ENCODE data around the gene ADGRB3. TPM values are rescaled to one million over a fixed set of nuclear protein-coding genes. Genes with fewer than 3 reads are reported as not detected.
"Not testable (repeated sequence)": the region's sequence is repeated elsewhere in the genome, so short reads cannot be mapped to it uniquely, and the experiment has no call there.

Gene ADGRB3
- polyA plus RNA-seq, 3 donors, result 0.04 to 0.23 (median 0.05) TPM

DNA sequence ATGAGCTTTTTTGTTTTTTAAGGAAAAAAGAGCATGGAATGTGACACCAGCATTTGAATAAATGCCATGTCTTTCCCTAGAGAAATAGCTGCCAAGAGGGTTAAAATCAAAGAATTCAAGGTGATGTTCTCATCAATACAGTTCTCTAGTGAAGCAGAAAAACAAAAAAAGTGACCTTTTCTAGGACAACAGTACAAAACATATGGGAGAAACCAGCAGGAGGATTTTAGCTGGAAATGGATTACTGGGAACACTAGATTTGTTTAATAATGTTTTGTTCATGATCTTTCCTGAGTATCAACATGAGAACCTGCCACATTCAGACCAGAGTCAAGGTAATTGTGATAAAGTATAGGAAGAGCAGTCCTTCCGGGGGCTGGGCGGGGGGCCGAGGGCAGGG, 789.5 kb downstream of the ADGRB3 start:
- H3K4me3 Mint-ChIP-seq, result no peak overlapping the region
- Histone ChIP-seq H2AFZ (ENCODE audit: insufficient read depth, low read depth, low read length, poor library complexity, severe bottlenecking) (no peak overlapping the region), H3K36me3 (replicated peaks in 1 of 2; ENCODE audit: control insufficient read depth in 1 of 2, insufficient read depth in 2 of 2, low read length in 2 of 2) (no peaks in the 10 kb centered on the region), H3K79me2 (ENCODE audit: insufficient read depth, low read length) (no peaks in the 10 kb centered on the region), H4K20me1 (ENCODE audit: insufficient read depth, low read length) (no peaks in the 10 kb centered on the region), H3K27ac (ENCODE audit: low read depth in 1 of 2, low read length in 2 of 2) (no peak overlapping the region), H3K9me3 (replicated peaks in 1 of 2; ENCODE audit: control insufficient read depth in 1 of 2, insufficient read depth in 1 of 2, low read length in 2 of 2) (no peaks in the 10 kb centered on the region), H3K4me2 (replicated peaks; ENCODE audit: extremely low read depth, low read length, poor library complexity, severe bottlenecking) (no peak overlapping the region), H3K4me1 (ENCODE audit: control insufficient read depth in 1 of 2, insufficient read depth in 2 of 2, low read length in 2 of 2) (no peaks in the 10 kb centered on the region), H3K4me3 (replicated peaks in 1 of 3; ENCODE audit: low read depth in 2 of 3, low read length in 3 of 3) (no peak overlapping the region), H3K27me3 (ENCODE audit: control insufficient read depth in 2 of 2, insufficient read depth in 2 of 2, low read length in 2 of 2) (no peaks in the 10 kb centered on the region), H3K9ac (ENCODE audit: insufficient read depth, low read length, poor library complexity, severe bottlenecking) (no peak overlapping the region)
- no peak for TF ChIP-seq CTCF (IDR thresholded peaks at IDR 0.05)
- no peak overlapping the region for H3K27ac Mint-ChIP-seq
- intact Hi-C loops (cut with micrococcal nuclease), result no loop called here
- no peak for DNase-seq
- WGBS (ENCODE audit: insufficient coverage), result 50% methylated on average over 1 of the region's 3 CpGs
- peaks cover 0 to 2% (median 0%) of the 10 kb centered on the region in 3 donors for H3K27me3 Mint-ChIP-seq (ENCODE audit: low read depth in 3 of 3)
- H3K9me3 Mint-ChIP-seq, result peaks cover 0 to 4% (median 3%) of the 10 kb centered on the region in 7 donors
- H3K4me1 Mint-ChIP-seq, result no peaks in the 10 kb centered on the region
- H3K36me3 Mint-ChIP-seq, result no peaks in the 10 kb centered on the region

DNA sequence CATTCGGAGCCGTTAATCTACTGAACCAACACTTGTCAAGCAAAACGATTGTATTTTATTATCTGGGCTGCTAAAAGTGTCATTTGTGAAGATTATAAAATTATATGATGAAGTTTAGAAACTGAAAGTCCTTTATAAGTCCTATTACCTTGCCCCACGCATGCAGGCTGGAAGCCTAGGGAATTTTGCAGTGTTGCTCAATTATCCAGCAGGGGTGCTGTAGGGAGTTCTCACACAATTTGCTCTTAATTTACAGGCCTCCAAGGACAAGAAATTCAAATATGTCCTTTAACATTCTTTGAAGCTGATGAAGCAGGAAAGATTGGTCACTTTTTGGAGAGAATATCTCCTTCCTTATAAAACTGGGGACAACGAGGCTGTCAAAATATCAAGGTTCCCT, 792.8 kb downstream of the ADGRB3 start:
- Histone ChIP-seq H3K27me3 (ENCODE audit: control insufficient read depth in 2 of 2, insufficient read depth in 2 of 2, low read length in 2 of 2) (no peaks in the 10 kb centered on the region), H3K9me3 (replicated peaks in 1 of 2; ENCODE audit: control insufficient read depth in 1 of 2, insufficient read depth in 1 of 2, low read length in 2 of 2) (peaks cover 0 to 8% of the 10 kb centered on the region in 2 donors), H3K4me1 (ENCODE audit: control insufficient read depth in 1 of 2, insufficient read depth in 2 of 2, low read length in 2 of 2) (no peaks in the 10 kb centered on the region), H3K4me3 (replicated peaks in 1 of 3; ENCODE audit: low read depth in 2 of 3, low read length in 3 of 3) (no peak overlapping the region), H3K36me3 (replicated peaks in 1 of 2; ENCODE audit: control insufficient read depth in 1 of 2, insufficient read depth in 2 of 2, low read length in 2 of 2) (no peaks in the 10 kb centered on the region), H3K27ac (ENCODE audit: low read depth in 1 of 2, low read length in 2 of 2) (no peak overlapping the region), H3K9ac (ENCODE audit: insufficient read depth, low read length, poor library complexity, severe bottlenecking) (no peak overlapping the region), H3K4me2 (replicated peaks; ENCODE audit: extremely low read depth, low read length, poor library complexity, severe bottlenecking) (no peak overlapping the region), H4K20me1 (ENCODE audit: insufficient read depth, low read length) (no peaks in the 10 kb centered on the region), H3K79me2 (ENCODE audit: insufficient read depth, low read length) (no peaks in the 10 kb centered on the region), H2AFZ (ENCODE audit: insufficient read depth, low read depth, low read length, poor library complexity, severe bottlenecking) (no peak overlapping the region)
- WGBS (ENCODE audit: insufficient coverage), result 60% methylated on average over 1 of the region's 5 CpGs
- no peaks in the 10 kb centered on the region for H3K27me3 Mint-ChIP-seq (ENCODE audit: low read depth in 3 of 3)
- H3K36me3 Mint-ChIP-seq, result no peaks in the 10 kb centered on the region
- intact Hi-C loops (cut with micrococcal nuclease), result no loop called here
- H3K4me3 Mint-ChIP-seq, result no peak overlapping the region
- no peak for DNase-seq
- no peaks in the 10 kb centered on the region for H3K4me1 Mint-ChIP-seq
- no peak for TF ChIP-seq CTCF (IDR thresholded peaks at IDR 0.05)
- peaks cover under 1 to 5% (median 3%) of the 10 kb centered on the region in 7 donors for H3K9me3 Mint-ChIP-seq
- no peak overlapping the region for H3K27ac Mint-ChIP-seq

DNA sequence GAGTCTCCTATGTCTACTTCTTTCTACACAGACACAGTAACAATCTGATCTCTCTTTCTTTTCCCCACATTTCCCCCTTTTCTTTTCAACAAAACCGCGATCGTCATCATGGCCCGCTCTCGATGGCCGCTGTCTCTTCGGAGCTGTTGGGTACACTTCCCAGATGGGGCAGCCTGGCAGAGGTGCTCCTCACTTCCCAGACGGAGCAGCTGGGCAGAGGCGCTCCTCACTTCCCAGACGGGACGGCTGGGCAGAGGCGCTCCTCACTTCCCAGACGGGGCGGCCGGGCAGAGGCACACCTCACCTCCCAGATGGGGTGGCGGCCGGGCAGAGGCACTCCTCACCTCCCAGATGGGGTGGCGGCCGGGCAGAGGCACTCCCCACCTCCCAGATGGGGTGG, 797.1 kb downstream of the ADGRB3 start:
- H3K27me3 ChIP-seq (ENCODE audit: control insufficient read depth in 2 of 2, insufficient read depth in 2 of 2, low read length in 2 of 2); H3K27ac Mint-ChIP-seq; H4K20me1 ChIP-seq (ENCODE audit: insufficient read depth, low read length); H3K79me2 ChIP-seq (ENCODE audit: insufficient read depth, low read length); H2AFZ ChIP-seq (ENCODE audit: insufficient read depth, low read depth, low read length, poor library complexity, severe bottlenecking); H3K4me2 ChIP-seq (replicated peaks; ENCODE audit: extremely low read depth, low read length, poor library complexity, severe bottlenecking); intact Hi-C loops (cut with micrococcal nuclease); DNase-seq; H3K36me3 Mint-ChIP-seq; H3K4me3 ChIP-seq (replicated peaks in 1 of 3; ENCODE audit: low read depth in 2 of 3, low read length in 3 of 3); H3K27ac ChIP-seq (ENCODE audit: low read depth in 1 of 2, low read length in 2 of 2); H3K4me1 ChIP-seq (ENCODE audit: control insufficient read depth in 1 of 2, insufficient read depth in 2 of 2, low read length in 2 of 2); H3K4me1 Mint-ChIP-seq; H3K4me3 Mint-ChIP-seq; H3K27me3 Mint-ChIP-seq (ENCODE audit: low read depth in 3 of 3); H3K36me3 ChIP-seq (replicated peaks in 1 of 2; ENCODE audit: control insufficient read depth in 1 of 2, insufficient read depth in 2 of 2, low read length in 2 of 2); H3K9ac ChIP-seq (ENCODE audit: insufficient read depth, low read length, poor library complexity, severe bottlenecking): not testable (repeated sequence)
- H3K9me3 Mint-ChIP-seq, result peaks cover 6 to 15% (median 12%) of the 10 kb centered on the region in 7 donors
- WGBS (ENCODE audit: insufficient coverage), result 87% methylated on average over 15 of the region's 19 CpGs
- H3K9me3 ChIP-seq (replicated peaks in 1 of 2; ENCODE audit: control insufficient read depth in 1 of 2, insufficient read depth in 1 of 2, low read length in 2 of 2), result peaks cover 0 to 17% of the 10 kb centered on the region in 2 donors
